A673 (cell line): ENCODE data around the gene STAC3. TPM values are rescaled to one million over a fixed set of nuclear protein-coding genes. Genes with fewer than 3 reads are reported as not detected.

Experiments used
- BruUV-seq: library from RNA; stranded (reverse); fragments of 400-500 nt; replicated peaks from 2 replicates; lab custom pipeline; 2021; lab: Mats Ljungman, UMichigan
- CTCF ChIA-PET: fragments of 300-600 bp; sonication (Branson Sonifier 250); formaldehyde crosslinking; loops from one replicate; lab custom pipeline; 2022; ENCODE audit warnings: antibody characterized with exemption; lab: Charles Lee
- POLR2A ChIA-PET: fragments of 300-600 bp; sonication (Branson Sonifier 250); formaldehyde crosslinking; loops from one replicate; lab custom pipeline; 2022; ENCODE audit warnings: antibody characterized with exemption; ENCODE audit not compliant: low non-redundant PET; lab: Charles Lee
- DNase-seq: peaks from one replicate; pipeline ENCODE4 v3.0.0-alpha.2; 2015; ENCODE audit warnings: low spot score
- H3K27ac ChIP-seq: fragments of 200-600 bp; sonication (generic); 2 replicates; pipeline ENCODE4 v1.5.1; 2016; ENCODE audit warnings: mixed run types, low read depth, mild to moderate bottlenecking, mixed read lengths, antibody characterized with exemption, low read length; ENCODE audit not compliant: poor library complexity, severe bottlenecking
- H3K27me3 ChIP-seq: fragments of 200-600 bp; sonication (generic); replicated peaks from 2 replicates; pipeline ENCODE4 v1.6.1; 2017; ENCODE audit warnings: mixed run types, low read depth, mild to moderate bottlenecking, mixed read lengths, antibody characterized with exemption, low read length; ENCODE audit not compliant: insufficient read depth, poor library complexity
- H3K36me3 ChIP-seq: fragments of 200-600 bp; sonication (generic); 2 replicates; pipeline ENCODE4 v1.6.1; 2016; ENCODE audit warnings: mixed run types, mild to moderate bottlenecking, mixed read lengths, antibody characterized with exemption, low read length; ENCODE audit not compliant: insufficient read depth, poor library complexity, severe bottlenecking
- H3K4me1 ChIP-seq: fragments of 200-600 bp; sonication (generic); 2 replicates; pipeline ENCODE4 v1.6.1; 2017; ENCODE audit warnings: mixed run types, mild to moderate bottlenecking, mixed read lengths, antibody characterized with exemption, low read length; ENCODE audit not compliant: insufficient read depth, poor library complexity, severe bottlenecking
- H3K4me3 ChIP-seq: fragments of 200-600 bp; sonication (generic); 2 replicates; pipeline ENCODE4 v1.5.1; 2016; ENCODE audit warnings: low read depth, mixed run types, mild to moderate bottlenecking, mixed read lengths, low read length; ENCODE audit not compliant: poor library complexity, severe bottlenecking
- H3K9me3 ChIP-seq: fragments of 200-600 bp; sonication (generic); 2 replicates; pipeline ENCODE4 v1.6.1; 2016; ENCODE audit warnings: mixed run types, low read depth, mild to moderate bottlenecking, mixed read lengths, antibody characterized with exemption, low read length; ENCODE audit not compliant: poor library complexity, severe bottlenecking
- CTCF ChIP-seq: fragments of 300-800, 200-600 bp; sonication (generic); conservative IDR thresholded peaks from 2 replicates; pipeline ENCODE4 v1.5.1; 2017; ENCODE audit warnings: low read depth, mild to moderate bottlenecking, antibody characterized with exemption, low read length, moderate library complexity, mixed read lengths
- EZH2 ChIP-seq: fragments of 200-600 bp; sonication (generic); IDR thresholded peaks from 2 replicates; pipeline ENCODE4 v1.6.1; 2017; ENCODE audit warnings: borderline replicate concordance, low read depth, mild to moderate bottlenecking, mixed read lengths, antibody characterized with exemption, low read length; ENCODE audit not compliant: poor library complexity, severe bottlenecking
- intact Hi-C: fragments of 100-400 bp; cut with micrococcal nuclease; formaldehyde crosslinking; loops from one replicate; pipeline ENCODE4 v1.10.0; 2022; ENCODE audit not compliant: unreplicated experiment
- total RNA-seq: library from RNA; stranded (reverse); gene quantifications from 2 replicates; pipeline ENCODE4 v1.2.3, GENCODE V29; 2021

Gene STAC3
- total RNA-seq, 1 experiment from 2014 or later = 7.0 TPM

GRCh38 chr12:57236925-57237595 is 13.9 kb downstream of the STAC3 start:
- peaks cover 45% of the 10 kb centered on the region for H3K4me1 ChIP-seq
- no peak overlapping the region for H3K27ac ChIP-seq
- peaks cover 27% of the 10 kb centered on the region for H3K36me3 ChIP-seq
- ChIA-PET POLR2A (no interaction called here), CTCF (no interaction called here)
- peaks cover 12% of the 10 kb centered on the region for H3K27me3 ChIP-seq
- no peak overlapping the region for H3K4me3 ChIP-seq
- TF ChIP-seq CTCF (no peak), EZH2 (no peak)
- BruUV-seq = no TSS peak
- DNase-seq = no peak
- intact Hi-C loops = no loop called here
- H3K9me3 ChIP-seq = no peaks in the 10 kb centered on the region

- no peak for DNase-seq
- TF ChIP-seq CTCF = no peak
- TF ChIP-seq EZH2 = no peak
- H3K27ac ChIP-seq = no peak overlapping the region
- H3K36me3 ChIP-seq = peaks cover 34% of the 10 kb centered on the region
- intact Hi-C loops = no loop called here
- H3K4me1 ChIP-seq = peaks cover 43% of the 10 kb centered on the region
- no peaks in the 10 kb centered on the region for H3K9me3 ChIP-seq
- BruUV-seq = no TSS peak
- no peak overlapping the region for H3K4me3 ChIP-seq
- ChIA-PET POLR2A (no interaction called here), CTCF (no interaction called here)
- H3K27me3 ChIP-seq = peaks cover 6% of the 10 kb centered on the region
Observed at GRCh38 chr12:57236201-57236924, 14.6 kb downstream of the STAC3 start.

- no peak overlapping the region for H3K4me3 ChIP-seq
- ChIA-PET POLR2A (no interaction called here), CTCF (no interaction called here)
- H3K9me3 ChIP-seq = no peaks in the 10 kb centered on the region
- no peaks in the 10 kb centered on the region for H3K27me3 ChIP-seq
- no peak overlapping the region for H3K27ac ChIP-seq
- peaks cover 41% of the 10 kb centered on the region for H3K36me3 ChIP-seq
- DNase-seq = no peak
- intact Hi-C loops = no loop called here
- BruUV-seq = no TSS peak
- H3K4me1 ChIP-seq = peaks cover 43% of the 10 kb centered on the region
- no peak for TF ChIP-seq EZH2
- TF ChIP-seq CTCF = no peak
Observed at GRCh38 chr12:57235728-57236131, 15.3 kb downstream of the STAC3 start.
